Mammary epithelial cell (primary cell): Measurements from ENCODE around the gene TYW1.

Experiments used
- CTCF ChIP-seq, 2 donors: IDR thresholded peaks in 1 of 2; conservative IDR thresholded peaks in 1 of 2; 2 replicates each; pipeline ENCODE4 v1.5.1; 2011 to 2012; ENCODE audit warnings: inconsistent platforms in 2 of 2, low read length in 2 of 2, mild to moderate bottlenecking in 2 of 2, control low read depth in 1 of 2, low read depth in 1 of 2; ENCODE audit not compliant: insufficient read depth in 1 of 2; ENCODE audit errors: extremely low read depth in 1 of 2
- EZH2 ChIP-seq: IDR thresholded peaks from 2 replicates; pipeline ENCODE4 v1.6.1; 2012; ENCODE audit warnings: low read length, inconsistent platforms, borderline replicate concordance

DNA sequence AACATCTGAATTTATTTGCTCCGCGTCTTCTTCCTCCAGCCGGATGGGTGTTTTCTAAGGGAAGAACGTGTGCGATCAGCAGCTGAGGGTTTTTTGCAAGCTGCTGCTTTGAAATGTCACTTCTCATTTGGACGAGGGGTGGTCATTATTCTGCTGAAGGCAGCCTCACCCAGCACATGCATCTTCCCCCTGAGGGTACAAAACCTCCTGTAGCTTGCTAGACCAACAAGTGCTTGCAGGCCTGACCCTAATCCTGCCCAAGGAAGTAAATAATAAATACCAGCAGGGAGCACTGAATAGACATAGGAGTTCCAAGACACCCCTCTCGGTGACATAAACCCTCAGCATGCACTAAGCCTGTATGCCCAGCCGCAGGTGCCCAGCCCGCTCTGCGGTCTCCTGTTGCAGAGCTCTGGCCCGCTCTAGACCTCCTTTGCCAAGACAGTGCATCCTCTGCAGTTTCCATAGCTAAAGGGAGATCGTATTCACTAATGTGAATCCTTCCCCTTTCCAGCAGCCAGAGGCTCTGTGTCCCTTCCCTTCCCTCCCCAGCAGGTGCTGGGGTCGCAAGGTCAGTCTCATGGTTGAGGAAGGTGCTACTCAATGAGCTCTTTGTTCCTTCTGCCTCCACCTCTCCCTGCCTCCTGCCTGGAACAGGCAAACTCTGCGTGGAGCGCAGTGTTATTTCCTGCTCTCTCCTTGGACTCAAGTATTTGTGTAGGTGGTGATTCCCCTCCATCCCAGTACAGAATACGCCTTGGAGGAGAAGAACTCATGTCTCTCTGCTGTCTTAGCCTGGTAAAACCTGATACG, 37.9 kb upstream of the TYW1 start:
- TF ChIP-seq CTCF (conservative IDR thresholded peaks at IDR 0.05 in 1 of 2, IDR thresholded peaks at IDR 0.05 in 1 of 2; ENCODE audit: extremely low read depth in 1 of 2, insufficient read depth in 1 of 2, low read depth in 1 of 2, low read length in 2 of 2) (no peak), EZH2 (no peak)
